Lower leg skin (tissue), 3 donors: ENCODE data around the gene PRR13.

Source experiments
- CTCF ChIP-seq, 3 donors: fragments of 450-650 bp; IDR thresholded peaks; one replicate each; pipeline ENCODE4 v1.5.1; 2016; ENCODE audit warnings: antibody characterized with exemption in 3 of 3, mild to moderate bottlenecking in 3 of 3, moderate library complexity in 2 of 3
- POLR2A ChIP-seq, 2 donors: fragments of 450-650 bp; IDR thresholded peaks; one replicate each; pipeline ENCODE4 v1.6.1; 2016 to 2017; ENCODE audit warnings: antibody characterized with exemption in 2 of 2, mild to moderate bottlenecking in 1 of 2, moderate library complexity in 1 of 2

DNA sequence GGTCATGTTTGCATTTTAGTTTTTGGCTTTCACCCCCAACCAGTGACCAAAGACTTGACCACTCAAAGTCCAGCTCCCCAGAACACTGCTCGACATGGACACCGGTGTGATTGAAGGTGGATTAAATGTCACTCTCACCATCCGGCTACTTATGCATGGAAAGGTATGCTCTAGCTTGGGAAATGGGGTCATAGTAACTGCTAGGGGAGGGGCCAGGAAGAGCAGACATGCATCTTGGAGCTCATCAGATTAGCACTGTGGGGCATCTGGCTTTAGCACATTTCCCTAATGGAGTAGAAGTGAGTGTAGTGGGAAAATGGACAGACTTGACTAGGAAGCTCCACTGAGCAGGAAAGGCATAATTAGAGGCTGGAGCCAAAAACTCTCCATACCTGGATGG is 13.2 kb downstream of the PRR13 start:
- no peak for TF ChIP-seq CTCF (IDR thresholded peaks at IDR 0.05)
- TF ChIP-seq POLR2A (IDR thresholded peaks at IDR 0.05): no peak
